SW 1271 (cell line): ENCODE results near the gene SNRPF.

Experiments used
- DNase-seq, 2 experiments: peaks; one replicate each; lab custom pipeline; 2025; lab: John Stamatoyannopoulos, UW

The SNRPF gene

GRCh38 chr12:95859344-95859816 is 628 bp downstream of the SNRPF start:
- peak in 1 of 2 experiments; percentile 39 for DNase-seq

DNA sequence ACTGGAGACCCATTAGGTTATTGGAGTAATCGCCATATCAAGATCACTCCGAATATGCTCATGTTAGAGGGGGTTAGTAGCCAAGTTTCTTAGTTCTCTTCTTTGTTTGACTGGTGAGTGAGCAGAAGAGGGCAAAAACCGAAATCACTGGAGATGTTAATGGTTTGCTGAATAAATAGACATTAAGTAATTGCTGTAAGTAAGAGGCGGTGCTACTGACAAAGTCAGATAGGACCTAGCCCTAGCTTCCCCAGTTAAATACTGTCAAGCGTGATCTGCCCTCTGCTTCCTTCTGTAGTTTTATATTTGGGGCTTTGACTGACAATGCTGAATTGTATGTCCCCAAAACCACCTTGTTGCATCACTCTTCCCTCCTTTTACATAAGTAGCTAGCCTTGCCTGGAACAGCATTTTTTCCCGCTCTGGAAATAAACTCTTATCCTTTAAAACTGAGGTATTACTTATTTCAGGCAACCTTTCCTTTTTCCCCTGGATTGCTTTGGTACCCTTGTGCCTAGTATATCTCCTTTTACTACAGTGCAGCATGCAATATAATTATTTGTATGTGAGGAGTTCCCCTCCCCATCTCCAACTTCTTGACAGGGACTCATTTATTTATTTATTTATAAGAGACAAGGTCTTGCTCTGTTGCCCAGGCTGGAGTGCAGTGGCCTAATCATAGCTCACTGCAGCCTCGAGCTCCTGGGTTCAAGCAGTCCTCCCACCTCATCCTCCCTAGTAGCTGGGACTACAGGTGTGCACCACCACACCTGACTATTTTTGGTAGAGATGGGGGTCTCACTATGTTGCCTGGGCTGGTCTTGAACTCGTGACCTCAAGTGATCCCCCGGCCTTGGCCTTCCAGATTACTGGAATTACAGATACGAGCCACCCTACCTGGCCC is 1.4 kb downstream of the SNRPF start:
- no peak for DNase-seq

DNA sequence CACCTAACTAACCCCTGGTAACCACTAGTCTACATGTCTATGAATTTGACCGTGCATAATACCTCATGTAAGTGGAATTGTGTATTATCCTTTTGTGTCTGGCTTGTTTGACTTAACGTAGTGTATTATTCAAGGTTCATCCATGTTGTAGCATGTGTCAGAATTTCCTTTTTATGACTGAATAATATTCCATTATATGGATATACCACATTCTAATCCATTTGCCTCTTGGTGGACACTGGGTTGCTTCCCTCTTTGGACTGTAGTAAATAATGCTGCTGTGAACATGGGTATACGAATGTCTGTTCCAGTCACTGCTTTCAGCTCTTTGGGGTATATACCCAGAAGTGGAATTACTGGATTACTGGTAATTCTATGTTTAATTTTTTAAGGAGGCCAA is 3.3 kb downstream of the SNRPF start:
- DNase-seq: no peak

GRCh38 chr12:95863337-95863736 is 4.6 kb downstream of the SNRPF start:
- no peak for DNase-seq

GRCh38 chr12:95870897-95871296 is 12.1 kb downstream of the SNRPF start:
- no peak for DNase-seq

DNA sequence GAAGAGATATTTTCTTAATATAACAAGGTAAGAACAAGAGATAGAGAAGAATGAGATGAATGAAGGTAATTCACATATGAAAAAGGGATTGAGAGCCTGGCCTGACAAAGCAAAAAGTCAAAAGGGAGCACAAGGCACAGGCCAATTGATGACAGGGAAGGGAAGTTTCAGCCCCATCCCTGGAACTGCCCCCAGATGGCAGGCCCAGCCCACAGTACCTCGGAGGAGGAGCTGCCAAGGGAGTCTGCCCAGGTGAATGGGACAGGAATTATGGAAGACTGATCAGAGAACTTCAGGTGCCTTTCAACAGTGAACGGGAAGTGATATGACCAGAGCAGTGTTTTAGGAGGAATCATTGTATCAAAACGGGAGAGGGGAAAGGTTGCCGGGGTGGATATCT is 15.7 kb downstream of the SNRPF start:
- no peak for DNase-seq

DNA sequence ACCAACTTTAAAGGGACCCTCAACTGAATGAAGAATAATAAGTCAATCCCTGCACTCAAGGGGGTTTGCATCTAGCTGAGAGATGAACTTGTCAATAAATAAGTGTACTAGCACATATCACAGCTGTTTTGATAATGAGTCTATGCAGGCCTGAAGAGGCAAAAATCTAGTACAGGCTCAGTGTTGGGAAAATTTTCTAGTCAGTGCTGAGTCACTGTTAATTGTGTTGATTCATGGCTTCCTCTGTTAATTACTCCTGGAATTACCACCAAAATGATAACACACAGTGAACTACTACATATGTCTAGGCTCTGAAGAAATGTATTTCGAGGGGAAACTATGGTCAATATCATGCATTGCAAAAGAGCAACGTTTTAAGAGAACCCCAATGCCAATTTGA is 18.9 kb downstream of the SNRPF start:
- DNase-seq: no peak

DNA sequence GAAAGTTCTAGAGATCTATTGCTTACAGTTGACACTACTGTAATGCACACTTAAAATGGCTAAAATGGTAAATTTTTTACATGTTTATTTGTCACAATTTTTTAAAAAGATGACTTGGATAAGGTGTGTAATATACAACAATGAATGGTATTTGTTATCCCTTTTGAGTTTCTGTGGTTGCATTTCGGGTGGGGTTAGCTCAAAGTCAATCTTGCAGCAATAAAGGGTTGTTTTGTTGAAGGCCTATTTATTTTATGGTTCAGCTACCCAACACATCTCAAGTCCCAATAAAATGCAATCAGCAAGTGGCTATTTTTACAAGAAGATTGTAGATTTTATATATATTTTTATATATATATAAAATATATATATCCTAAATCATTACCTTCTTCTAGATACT is 22.1 kb downstream of the SNRPF start:
- DNase-seq: no peak

GRCh38 chr12:95881331-95881955 is 22.7 kb downstream of the SNRPF start:
- DNase-seq: no peak

DNA sequence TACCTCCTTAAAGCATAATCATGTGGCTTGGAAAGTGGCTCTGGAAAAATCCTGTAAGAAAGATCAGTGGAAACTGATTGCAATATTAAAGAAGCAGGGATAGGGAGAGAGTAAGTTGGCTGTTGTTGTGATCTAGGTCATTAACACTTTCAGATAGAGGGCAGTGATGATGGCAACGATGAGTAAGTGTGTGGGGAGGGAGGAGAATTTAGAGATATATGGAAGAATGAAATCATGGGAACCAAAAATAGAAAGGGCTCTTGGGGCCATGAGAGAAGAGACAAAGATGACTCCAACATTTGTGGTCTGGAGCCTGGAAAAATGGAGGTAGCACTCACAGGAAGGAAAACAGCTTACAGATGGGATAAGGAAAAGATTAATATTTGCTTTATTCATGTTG is 23.3 kb downstream of the SNRPF start:
- no peak for DNase-seq

DNA sequence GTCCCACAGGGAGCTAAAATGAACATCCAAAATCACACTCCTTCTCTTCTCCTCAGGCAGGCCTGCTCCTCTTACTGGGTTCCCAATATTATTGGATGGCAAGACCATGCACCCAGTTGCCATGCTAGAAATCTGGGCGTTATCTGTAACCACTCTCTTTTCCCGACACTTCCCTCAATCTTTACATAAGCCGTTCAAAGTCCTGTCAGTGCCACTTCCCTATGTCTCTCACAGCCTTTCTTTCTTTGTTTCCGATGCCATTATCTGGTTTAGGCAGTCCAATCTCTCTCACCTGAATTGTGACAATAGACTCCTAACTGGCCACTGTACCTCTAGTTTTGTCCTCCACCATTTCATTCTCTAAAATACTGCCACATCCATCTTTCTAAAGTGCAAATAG is 24.1 kb downstream of the SNRPF start:
- no peak for DNase-seq

GRCh38 chr12:95884998-95885397 is 26.2 kb downstream of the SNRPF start:
- no peak for DNase-seq

- DNase-seq: no peak
Observed at GRCh38 chr12:95887311-95887710, 28.6 kb downstream of the SNRPF start.

DNA sequence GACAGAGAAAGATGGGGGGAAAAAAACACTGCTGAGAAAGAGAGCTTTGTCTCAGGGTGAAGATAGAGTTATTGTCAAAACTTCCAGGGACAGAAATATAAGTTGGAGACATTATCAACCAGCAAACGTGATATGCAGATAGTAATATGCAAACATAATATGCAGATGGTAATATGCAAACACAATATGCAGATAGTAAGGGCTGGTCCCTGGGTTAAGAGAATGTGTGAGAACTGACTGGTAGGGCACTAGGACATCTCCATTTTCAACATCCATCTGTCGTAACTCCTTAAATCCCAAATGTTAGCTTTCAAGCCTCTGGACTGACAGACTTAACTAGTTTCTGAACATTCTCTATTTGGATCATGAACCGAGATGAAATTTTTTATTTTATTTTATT is 32.2 kb downstream of the SNRPF start:
- DNase-seq: no peak

- DNase-seq: no peak
Observed at GRCh38 chr12:95896846-95897245, 38.1 kb downstream of the SNRPF start.

GRCh38 chr12:95898081-95898480 is 39.3 kb downstream of the SNRPF start:
- DNase-seq: no peak

GRCh38 chr12:95908573-95908972 is 49.8 kb downstream of the SNRPF start:
- no peak for DNase-seq

GRCh38 chr12:95909871-95910270 is 51.1 kb downstream of the SNRPF start:
- no peak for DNase-seq
